HCT116 (cell line): ENCODE data around the gene INSYN2A. TPM values are rescaled to one million over a fixed set of nuclear protein-coding genes. Genes with fewer than 3 reads are reported as not detected.

ENCODE experiments used
- ATAC-seq: fragments of 200-7000 bp; cut with Tn5 transposase; 2 replicates; pipeline ENCODE4 v1.9.1; 2020; ENCODE audit warnings: mild to moderate bottlenecking, moderate library complexity
- BruUV-seq: library from RNA; stranded (reverse); fragments of 400-500 nt; replicated peaks from 2 replicates; lab custom pipeline; 2021; lab: Mats Ljungman, UMichigan
- CTCF ChIA-PET: fragments of 300-600 bp; sonication (Branson Sonifier 250); formaldehyde crosslinking; loops from one replicate; lab custom pipeline; 2021; ENCODE audit warnings: antibody characterized with exemption; lab: Charles Lee
- POLR2A ChIA-PET: fragments of 300-600, 350-600 bp; sonication (Branson Sonifier 250); formaldehyde crosslinking; loops from one replicate; lab custom pipeline; 2021; ENCODE audit warnings: antibody characterized with exemption; lab: Charles Lee
- RAD21 ChIA-PET, 2 experiments: fragments of 300-600 bp; sonication (Branson Sonifier 250); formaldehyde crosslinking; loops; one replicate each; lab custom pipeline; 2023; ENCODE audit warnings: low total read pairs in 2 of 2; ENCODE audit not compliant: uncharacterized antibody in 2 of 2, unreplicated experiment in 2 of 2, low non-redundant PET in 1 of 2; lab: Charles Lee
- DNase-seq: peaks from one replicate; pipeline ENCODE4 v3.0.0-alpha.2; 2010; ENCODE audit warnings: low read depth, low spot score
- H2AFZ ChIP-seq: fragments of 200-600 bp; shearing (Covaris generic), sonication (generic); 2 replicates; pipeline ENCODE4 v1.6.1; 2017; ENCODE audit warnings: low read depth, mixed run types, mixed read lengths, antibody characterized with exemption, low read length; ENCODE audit not compliant: poor library complexity, severe bottlenecking
- H3K27ac ChIP-seq: 2 replicates; pipeline ENCODE4 v1.5.1; 2012; ENCODE audit warnings: low read depth, low read length
- H3K27me3 ChIP-seq: fragments of 200-600 bp; sonication (generic); 2 replicates; pipeline ENCODE4 v1.6.1; 2016; ENCODE audit warnings: mixed run types, low read length, mixed read lengths; ENCODE audit not compliant: insufficient read depth
- H3K36me3 ChIP-seq, 2 experiments: fragments of 200-500 bp in 1 of 2; fragments of 200-600 bp in 1 of 2; sonication (Bioruptor generic) in 1 of 2; sonication (generic) in 1 of 2; 2 replicates each; pipeline versions ENCODE4 v1.5.1 to v1.6.1; 2014 to 2016; ENCODE audit warnings: low read length in 2 of 2, inconsistent platforms in 1 of 2, mixed read lengths in 1 of 2, mixed run types in 1 of 2; ENCODE audit not compliant: insufficient read depth in 2 of 2, control insufficient read depth in 1 of 2
- H3K4me1 ChIP-seq, 2 experiments: fragments of 200-600 bp in 1 of 2; sonication (generic) in 1 of 2; 2 replicates each; pipeline versions ENCODE4 v1.5.1 to v1.6.1; 2012 to 2017; ENCODE audit warnings: low read length in 2 of 2, inconsistent platforms in 1 of 2, mild to moderate bottlenecking in 1 of 2, mixed read lengths in 1 of 2, mixed run types in 1 of 2, moderate library complexity in 1 of 2; ENCODE audit not compliant: insufficient read depth in 2 of 2, control insufficient read depth in 1 of 2
- H3K4me2 ChIP-seq: fragments of 200-600 bp; sonication (generic); 2 replicates; pipeline ENCODE4 v1.6.1; 2017; ENCODE audit warnings: mixed run types, low read length, mixed read lengths
- H3K4me3 ChIP-seq, 2 experiments: fragments of 200-600 bp in 1 of 2; sonication (generic) in 1 of 2; replicated peaks in 1 of 2; 2 replicates each; pipeline ENCODE4 v1.5.1; 2011 to 2016; ENCODE audit warnings: low read length in 2 of 2, control low read depth in 1 of 2, low read depth in 1 of 2, mild to moderate bottlenecking in 1 of 2, mixed read lengths in 1 of 2, mixed run types in 1 of 2
- H3K79me2 ChIP-seq: fragments of 200-600 bp; sonication (generic); 2 replicates; pipeline ENCODE4 v1.6.1; 2017; ENCODE audit warnings: mild to moderate bottlenecking, mixed run types, low read length, moderate library complexity, mixed read lengths; ENCODE audit not compliant: insufficient read depth
- H3K9ac ChIP-seq: fragments of 200-600 bp; sonication (generic); 2 replicates; pipeline ENCODE4 v1.6.1; 2016; ENCODE audit warnings: low read length, mixed read lengths
- H3K9me2 ChIP-seq: fragments of 200-600 bp; sonication (generic), shearing (Covaris generic); 2 replicates; pipeline ENCODE4 v1.6.1; 2017; ENCODE audit warnings: mixed run types, mild to moderate bottlenecking, moderate library complexity; ENCODE audit not compliant: insufficient read depth
- H3K9me3 ChIP-seq, 2 experiments: fragments of 200-500 bp in 1 of 2; fragments of 200-600 bp in 1 of 2; sonication (Bioruptor generic) in 1 of 2; sonication (generic) in 1 of 2; 2 replicates each; pipeline ENCODE4 v1.6.1; 2014 to 2017; ENCODE audit warnings: low read length in 2 of 2, mixed read lengths in 2 of 2, inconsistent platforms in 1 of 2, low read depth in 1 of 2, mild to moderate bottlenecking in 1 of 2, mixed run types in 1 of 2, moderate library complexity in 1 of 2; ENCODE audit not compliant: control insufficient read depth in 1 of 2, insufficient read depth in 1 of 2
- H4K20me1 ChIP-seq: fragments of 200-600 bp; sonication (generic), shearing (Covaris generic); 2 replicates; pipeline ENCODE4 v1.6.1; 2017; ENCODE audit warnings: mixed run types, mild to moderate bottlenecking, moderate library complexity; ENCODE audit not compliant: insufficient read depth
- ATF3 ChIP-seq: IDR thresholded peaks from 2 replicates; pipeline ENCODE4 v1.6.1; 2012
- CEBPB ChIP-seq: IDR thresholded peaks from 2 replicates; pipeline ENCODE4 v1.6.1; 2012; ENCODE audit warnings: low read depth
- EGR1 ChIP-seq: IDR thresholded peaks from 2 replicates; pipeline ENCODE4 v1.6.1; 2012; ENCODE audit warnings: low read depth
- EZH2 ChIP-seq: fragments of 200-600 bp; sonication (generic); IDR thresholded peaks from 2 replicates; pipeline ENCODE4 v1.6.1; 2017; ENCODE audit warnings: antibody characterized with exemption, mixed run types
- FOSL1 ChIP-seq: IDR thresholded peaks from 2 replicates; pipeline ENCODE4 v1.6.1; 2012; ENCODE audit warnings: low read depth
- JUND ChIP-seq: IDR thresholded peaks from 2 replicates; pipeline ENCODE4 v1.6.1; 2012
- POLR2A ChIP-seq: IDR thresholded peaks from 2 replicates; pipeline ENCODE4 v1.7.0; 2011; ENCODE audit warnings: borderline replicate concordance; ENCODE audit not compliant: insufficient read depth, insufficient read length; ENCODE audit errors: extremely low read depth
- POLR2AphosphoS5 ChIP-seq: IDR thresholded peaks from 2 replicates; pipeline ENCODE4 v1.6.1; 2011; ENCODE audit warnings: mild to moderate bottlenecking, low read depth, low read length, moderate library complexity
- RAD21 ChIP-seq: IDR thresholded peaks from 2 replicates; pipeline ENCODE4 v1.6.1; 2012; ENCODE audit warnings: low read depth, mild to moderate bottlenecking
- SIN3A ChIP-seq: IDR thresholded peaks from 2 replicates; pipeline ENCODE4 v1.6.1; 2012; ENCODE audit warnings: low read depth
- SP1 ChIP-seq: IDR thresholded peaks from 2 replicates; pipeline ENCODE4 v1.6.1; 2012; ENCODE audit warnings: low read depth
- YY1 ChIP-seq: IDR thresholded peaks from 2 replicates; pipeline ENCODE4 v1.6.1; 2011; ENCODE audit warnings: low read length, low read depth, moderate library complexity, mild to moderate bottlenecking; ENCODE audit not compliant: insufficient replicate concordance; ENCODE audit errors: extremely low read depth
- ZNF274 ChIP-seq: fragments of 200-500 bp; sonication (Bioruptor generic); IDR thresholded peaks from 2 replicates; pipeline ENCODE4 v1.6.1; 2014; ENCODE audit warnings: mild to moderate bottlenecking, low read depth, low read length, inconsistent platforms
- intact Hi-C: fragments of 100-400 bp; cut with micrococcal nuclease; formaldehyde crosslinking; loops from 2 replicates; pipeline ENCODE4 v1.10.0; 2022
- total RNA-seq: library from RNA; stranded (reverse); gene quantifications from one replicate; pipeline ENCODE4 v1.2.1, GENCODE V29; 2021; ENCODE audit not compliant: unreplicated experiment
- TF ChIP-seq, protein P1 (sequence below): IDR thresholded peaks from 2 replicates; pipeline ENCODE4 v1.6.1; 2012
- TF ChIP-seq, protein P2 (sequence below), 3 experiments: fragments of 200-600 bp in 1 of 3; sonication (generic) in 1 of 3; IDR thresholded peaks in 2 of 3; conservative IDR thresholded peaks in 1 of 3; 2 replicates each; pipeline ENCODE4 v1.5.1; 2012 to 2017; ENCODE audit warnings: low read depth in 2 of 3, low read length in 2 of 3, antibody characterized with exemption in 1 of 3, borderline replicate concordance in 1 of 3, control low read depth in 1 of 3, mild to moderate bottlenecking in 1 of 3, mixed read lengths in 1 of 3, mixed run types in 1 of 3, moderate library complexity in 1 of 3; ENCODE audit not compliant: insufficient read depth in 1 of 3

INSYN2A gene
- total RNA-seq, 1 experiment from 2014 or later, result not detected

- Histone ChIP-seq H3K4me2 (no peak overlapping the region), H3K27me3 (no peaks in the 10 kb centered on the region), H3K36me3 (no peaks in the 10 kb centered on the region), H3K4me1 (peaks cover 30 to 46% of the 10 kb centered on the region in 2 experiments), H3K9me2 (no peaks in the 10 kb centered on the region), H3K79me2 (no peaks in the 10 kb centered on the region), H3K27ac (no peak overlapping the region), H3K9ac (no peak overlapping the region), H3K4me3 (no peak overlapping the region), H3K9me3 (no peaks in the 10 kb centered on the region), H4K20me1 (0 out of 2 replicates have a peak, but pooled peaks cover 4% of the 10 kb centered on the region)
- intact Hi-C loops, result no loop called here
- ChIA-PET POLR2A (no interaction called here), CTCF (no interaction called here), RAD21 (no interaction called here)
- ATAC-seq (no peak), DNase-seq (no peak)
- TF ChIP-seq EGR1 (no peak), SP1 (no peak), ZNF274 (no peak), FOSL1 (no peak), ATF3 (no peak), POLR2A (no peak), POLR2AphosphoS5 (no peak), CEBPB (no peak), JUND (no peak), EZH2 (no peak), RAD21 (no peak), YY1 (no peak), SIN3A (no peak)
- TF ChIP-seq, protein P1, sequence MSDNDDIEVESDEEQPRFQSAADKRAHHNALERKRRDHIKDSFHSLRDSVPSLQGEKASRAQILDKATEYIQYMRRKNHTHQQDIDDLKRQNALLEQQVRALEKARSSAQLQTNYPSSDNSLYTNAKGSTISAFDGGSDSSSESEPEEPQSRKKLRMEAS, result no peak
- TF ChIP-seq, protein P2, sequence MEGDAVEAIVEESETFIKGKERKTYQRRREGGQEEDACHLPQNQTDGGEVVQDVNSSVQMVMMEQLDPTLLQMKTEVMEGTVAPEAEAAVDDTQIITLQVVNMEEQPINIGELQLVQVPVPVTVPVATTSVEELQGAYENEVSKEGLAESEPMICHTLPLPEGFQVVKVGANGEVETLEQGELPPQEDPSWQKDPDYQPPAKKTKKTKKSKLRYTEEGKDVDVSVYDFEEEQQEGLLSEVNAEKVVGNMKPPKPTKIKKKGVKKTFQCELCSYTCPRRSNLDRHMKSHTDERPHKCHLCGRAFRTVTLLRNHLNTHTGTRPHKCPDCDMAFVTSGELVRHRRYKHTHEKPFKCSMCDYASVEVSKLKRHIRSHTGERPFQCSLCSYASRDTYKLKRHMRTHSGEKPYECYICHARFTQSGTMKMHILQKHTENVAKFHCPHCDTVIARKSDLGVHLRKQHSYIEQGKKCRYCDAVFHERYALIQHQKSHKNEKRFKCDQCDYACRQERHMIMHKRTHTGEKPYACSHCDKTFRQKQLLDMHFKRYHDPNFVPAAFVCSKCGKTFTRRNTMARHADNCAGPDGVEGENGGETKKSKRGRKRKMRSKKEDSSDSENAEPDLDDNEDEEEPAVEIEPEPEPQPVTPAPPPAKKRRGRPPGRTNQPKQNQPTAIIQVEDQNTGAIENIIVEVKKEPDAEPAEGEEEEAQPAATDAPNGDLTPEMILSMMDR (IDR thresholded peaks at IDR 0.05 in 2 of 3, conservative IDR thresholded peaks at IDR 0.05 in 1 of 3; ENCODE audit: borderline replicate concordance in 1 of 3, insufficient read depth in 1 of 3, low read depth in 2 of 3, low read length in 2 of 3), result no peak
- TF ChIP-seq, all 23 proteins: peak for 0
- no TSS peak for BruUV-seq
- no peak overlapping the region for H2AFZ ChIP-seq
Observed at GRCh38 chr10:127151981-127152699, 44.3 kb downstream of the INSYN2A start.
